Esophagus squamous epithelium (tissue), 4 donors: ENCODE data around the gene CYTH2.

ENCODE experiments used
- POLR2A ChIP-seq, 4 donors: fragments of 450-650 bp; IDR thresholded peaks; one replicate each; pipeline ENCODE4 v1.6.1; 2017; ENCODE audit warnings: antibody characterized with exemption in 4 of 4, mild to moderate bottlenecking in 4 of 4, moderate library complexity in 3 of 4
- TF ChIP-seq, protein P1 (sequence below), 6 experiments: fragments of 450-650 bp in 4 of 6; fragments of 200-600 bp in 2 of 6; sonication (generic) in 2 of 6; IDR thresholded peaks; one replicate each; pipeline ENCODE4 v1.5.1; 2016 to 2019; ENCODE audit warnings: antibody characterized with exemption in 6 of 6, mild to moderate bottlenecking in 4 of 6, moderate library complexity in 4 of 6

DNA sequence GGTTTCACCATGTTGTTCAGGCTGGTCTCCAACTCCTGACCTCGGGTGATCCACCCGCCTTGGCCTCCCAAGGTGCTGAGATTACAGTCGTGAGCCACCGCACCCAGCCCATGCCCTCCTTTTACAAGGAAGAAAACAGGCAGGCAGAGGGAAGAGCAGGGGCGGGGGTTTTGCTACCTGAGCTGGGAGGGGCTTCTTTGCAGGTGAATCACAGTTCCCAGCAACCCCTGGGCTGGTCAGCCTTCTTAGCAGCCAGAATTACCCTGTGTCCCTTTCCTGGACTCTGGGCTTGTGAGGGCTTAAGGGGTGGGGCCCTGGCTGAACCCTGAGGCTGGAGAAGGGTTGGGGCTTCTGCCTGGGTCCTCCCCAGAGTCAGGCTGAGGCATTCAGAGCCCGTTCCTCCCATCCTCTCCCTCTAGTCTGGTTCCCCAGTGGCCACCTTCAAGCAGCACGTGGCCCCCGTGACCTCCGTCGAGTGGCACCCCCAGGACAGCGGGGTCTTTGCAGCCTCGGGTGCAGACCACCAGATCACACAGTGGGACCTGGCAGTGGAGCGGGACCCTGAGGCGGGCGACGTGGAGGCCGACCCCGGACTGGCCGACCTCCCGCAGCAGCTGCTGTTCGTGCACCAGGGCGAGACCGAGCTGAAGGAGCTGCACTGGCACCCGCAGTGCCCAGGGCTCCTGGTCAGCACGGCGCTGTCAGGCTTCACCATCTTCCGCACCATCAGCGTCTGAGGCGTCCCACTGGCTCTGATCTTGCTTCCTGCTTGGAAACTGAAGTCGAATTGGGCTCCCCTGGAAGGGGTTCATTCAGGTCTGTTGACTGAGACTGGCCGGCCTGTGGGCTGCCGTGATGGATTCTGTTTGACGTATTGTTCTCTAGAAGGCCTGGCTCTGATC, 16.6 kb upstream of the CYTH2 start:
- TF ChIP-seq, protein P1, sequence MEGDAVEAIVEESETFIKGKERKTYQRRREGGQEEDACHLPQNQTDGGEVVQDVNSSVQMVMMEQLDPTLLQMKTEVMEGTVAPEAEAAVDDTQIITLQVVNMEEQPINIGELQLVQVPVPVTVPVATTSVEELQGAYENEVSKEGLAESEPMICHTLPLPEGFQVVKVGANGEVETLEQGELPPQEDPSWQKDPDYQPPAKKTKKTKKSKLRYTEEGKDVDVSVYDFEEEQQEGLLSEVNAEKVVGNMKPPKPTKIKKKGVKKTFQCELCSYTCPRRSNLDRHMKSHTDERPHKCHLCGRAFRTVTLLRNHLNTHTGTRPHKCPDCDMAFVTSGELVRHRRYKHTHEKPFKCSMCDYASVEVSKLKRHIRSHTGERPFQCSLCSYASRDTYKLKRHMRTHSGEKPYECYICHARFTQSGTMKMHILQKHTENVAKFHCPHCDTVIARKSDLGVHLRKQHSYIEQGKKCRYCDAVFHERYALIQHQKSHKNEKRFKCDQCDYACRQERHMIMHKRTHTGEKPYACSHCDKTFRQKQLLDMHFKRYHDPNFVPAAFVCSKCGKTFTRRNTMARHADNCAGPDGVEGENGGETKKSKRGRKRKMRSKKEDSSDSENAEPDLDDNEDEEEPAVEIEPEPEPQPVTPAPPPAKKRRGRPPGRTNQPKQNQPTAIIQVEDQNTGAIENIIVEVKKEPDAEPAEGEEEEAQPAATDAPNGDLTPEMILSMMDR (IDR thresholded peaks at IDR 0.05) = no peak
- no peak for TF ChIP-seq POLR2A (IDR thresholded peaks at IDR 0.05)
